IPS-NIHi11 (cell line): ENCODE data around the gene ABHD4.
"Not testable (repeated sequence)": the region's sequence is repeated elsewhere in the genome, so short reads cannot be mapped to it uniquely, and the experiment has no call there.

ENCODE experiments used
- DNase-seq: peaks from one replicate; pipeline ENCODE4 v3.0.0; 2012; ENCODE audit warnings: mixed read lengths, low spot score

Gene ABHD4

DNA sequence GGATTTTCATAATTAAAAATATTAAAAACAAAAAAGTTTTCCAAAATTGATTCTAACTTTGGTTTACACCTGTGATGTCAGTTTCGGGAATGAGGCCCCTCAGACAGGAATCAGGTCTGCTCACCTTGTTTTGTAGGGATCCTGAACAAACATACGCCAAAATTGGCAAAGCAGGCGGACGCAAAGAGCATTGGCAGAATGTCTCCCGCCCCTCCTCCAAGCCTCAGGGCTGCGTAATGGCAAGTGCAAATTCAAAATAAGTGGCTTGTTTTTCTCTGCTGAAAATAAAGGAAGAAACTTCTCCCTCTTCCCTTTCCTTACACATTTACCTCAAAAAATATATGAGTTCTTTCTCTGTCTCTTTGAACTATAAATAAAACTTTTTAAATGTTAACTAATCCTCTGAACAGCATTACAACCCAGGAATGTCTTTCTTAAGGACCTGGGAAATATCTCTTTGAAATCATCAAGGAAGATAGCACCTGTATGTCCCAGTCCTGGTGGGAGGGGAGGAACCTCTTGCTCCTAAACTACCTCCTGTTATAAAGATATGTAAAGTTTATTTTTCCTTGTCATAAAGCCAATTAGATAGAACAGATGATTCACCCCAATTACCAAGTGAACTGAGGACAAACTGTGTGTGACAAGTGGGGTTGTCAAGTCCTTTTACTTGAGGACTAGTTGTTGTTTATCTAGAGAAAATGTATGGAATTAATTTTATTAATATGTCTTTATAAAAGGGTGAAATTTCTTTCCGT lies 29.6 kb downstream of the ABHD4 start:
- DNase-seq: no peak

DNA sequence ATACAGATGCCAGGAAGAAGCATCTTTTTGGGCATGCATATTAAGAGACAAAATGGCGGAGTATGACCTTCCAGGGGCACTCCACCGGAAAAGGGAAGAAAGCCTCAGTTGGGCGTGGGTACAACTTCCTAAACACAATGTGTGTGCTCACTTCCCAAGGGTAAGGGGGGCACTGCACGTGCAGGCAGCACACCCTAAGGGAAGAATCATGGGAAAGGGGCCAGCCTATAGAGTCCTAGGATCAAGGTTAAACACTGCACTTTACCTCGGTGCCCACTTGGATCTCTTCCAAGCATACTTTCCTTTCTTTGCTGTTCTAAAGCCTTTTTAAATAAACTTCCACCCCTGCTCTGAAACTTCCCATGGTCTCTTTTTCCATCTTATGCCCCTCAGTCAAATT lies 31.3 kb downstream of the ABHD4 start:
- DNase-seq: no peak

DNA sequence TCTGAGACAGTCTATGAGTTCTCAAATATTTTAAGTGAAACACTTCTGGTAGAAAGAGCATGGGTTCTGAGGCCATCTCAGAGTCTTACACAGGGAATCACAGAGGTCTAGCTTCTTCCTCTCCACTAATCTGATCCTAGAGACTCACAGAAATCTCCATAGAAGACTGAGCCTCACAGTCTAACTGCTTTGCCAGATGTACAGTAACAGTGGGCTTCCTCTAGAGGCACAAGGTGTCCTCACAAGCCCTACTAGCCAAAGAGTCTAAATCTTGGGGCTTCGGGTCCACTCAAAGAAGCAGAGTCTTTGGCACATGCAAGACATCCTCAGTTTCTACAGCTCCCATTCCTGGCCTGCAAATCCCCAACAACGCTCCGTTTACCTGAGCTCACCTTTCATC lies 32.0 kb downstream of the ABHD4 start:
- DNase-seq: no peak

DNA sequence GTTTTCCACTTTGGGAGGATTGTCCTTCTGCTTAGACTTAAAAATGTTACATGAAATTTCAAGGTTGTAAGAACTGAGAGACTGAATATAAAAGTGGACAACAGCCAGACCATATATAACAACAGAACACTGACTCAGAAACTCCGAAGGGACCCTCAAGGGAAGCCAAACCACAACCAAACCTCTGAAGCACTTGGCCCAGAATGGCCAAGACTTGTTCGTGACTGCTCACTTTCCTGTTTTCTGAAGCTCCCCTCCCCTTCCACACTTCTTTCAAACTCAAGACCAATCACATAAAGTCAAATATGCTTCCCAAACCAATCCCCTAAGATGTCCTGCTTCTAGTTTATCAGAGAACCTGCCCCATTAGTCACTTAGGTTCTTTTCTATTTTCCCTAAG lies 32.4 kb downstream of the ABHD4 start:
- DNase-seq: no peak

DNA sequence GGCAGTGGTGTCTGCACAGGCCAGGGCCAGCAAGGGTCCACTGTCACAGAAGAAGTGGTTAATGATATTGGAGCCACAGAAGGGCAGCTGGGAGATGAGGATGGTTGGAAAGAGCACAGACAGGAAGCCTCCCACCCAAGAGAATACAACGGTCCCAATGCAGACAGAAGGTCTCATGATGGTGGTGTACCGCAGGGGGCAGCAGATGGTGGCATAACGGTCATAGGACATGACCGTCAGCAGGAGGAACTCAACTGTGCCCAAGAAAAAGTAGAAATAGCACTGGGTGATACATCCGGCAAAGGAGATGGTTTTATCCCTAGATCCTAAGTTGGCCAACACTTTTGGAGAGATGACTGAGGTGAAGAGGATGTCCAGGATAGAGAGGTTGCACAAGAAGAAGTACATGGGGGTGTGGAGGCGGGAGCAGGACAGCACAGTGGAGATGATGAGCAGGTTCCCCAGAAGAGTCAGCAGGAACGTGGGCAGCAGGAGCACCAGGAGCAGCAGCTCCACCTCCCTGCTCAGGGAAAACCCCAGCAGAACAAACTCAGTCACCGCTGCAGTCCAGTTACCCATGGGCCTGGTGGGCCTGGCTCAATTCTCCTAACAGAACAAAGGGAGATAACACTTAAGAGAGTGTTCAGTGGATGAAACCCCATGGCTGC lies 36.3 kb downstream of the ABHD4 start:
- no peak for DNase-seq

DNA sequence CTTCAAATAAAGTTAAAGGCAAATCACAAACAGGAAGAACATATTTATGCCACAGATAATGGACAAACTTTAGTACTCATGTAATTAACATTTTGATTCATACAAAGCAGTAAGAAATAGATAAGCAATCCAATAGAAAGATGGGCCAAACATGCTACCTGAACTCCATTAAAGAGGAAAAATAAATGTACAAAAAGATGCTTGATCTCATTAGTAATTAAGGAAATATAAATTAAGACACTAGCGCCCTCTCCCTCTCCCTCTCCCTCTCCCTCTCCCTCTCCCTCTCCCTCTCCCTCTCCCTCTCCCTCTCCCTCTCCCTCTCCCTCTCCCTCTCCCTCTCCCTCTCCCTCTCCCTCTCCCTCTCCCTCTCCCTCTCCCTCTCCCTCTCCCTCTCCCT lies 37.9 kb downstream of the ABHD4 start:
- not testable (repeated sequence) for DNase-seq

DNA sequence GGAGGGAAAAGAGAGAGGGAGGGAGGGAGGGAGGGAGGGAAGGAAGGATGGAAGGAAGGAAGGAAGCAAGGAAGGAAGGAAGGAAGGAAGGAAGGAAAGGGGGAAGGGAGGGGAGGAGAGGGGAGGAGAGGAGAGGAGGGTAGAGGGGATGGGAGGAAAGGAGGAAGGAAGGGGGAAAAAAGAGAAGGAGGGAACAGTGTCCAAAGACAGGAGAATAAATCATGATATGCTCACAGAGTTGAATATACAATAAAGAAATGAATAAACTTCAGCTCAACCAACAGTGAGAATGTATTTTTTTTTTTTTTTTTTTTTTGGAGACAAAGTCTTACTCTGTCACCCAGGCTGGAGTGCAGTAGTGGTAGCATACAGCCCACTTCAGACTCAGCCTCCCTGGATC lies 42.1 kb downstream of the ABHD4 start:
- DNase-seq: no peak

DNA sequence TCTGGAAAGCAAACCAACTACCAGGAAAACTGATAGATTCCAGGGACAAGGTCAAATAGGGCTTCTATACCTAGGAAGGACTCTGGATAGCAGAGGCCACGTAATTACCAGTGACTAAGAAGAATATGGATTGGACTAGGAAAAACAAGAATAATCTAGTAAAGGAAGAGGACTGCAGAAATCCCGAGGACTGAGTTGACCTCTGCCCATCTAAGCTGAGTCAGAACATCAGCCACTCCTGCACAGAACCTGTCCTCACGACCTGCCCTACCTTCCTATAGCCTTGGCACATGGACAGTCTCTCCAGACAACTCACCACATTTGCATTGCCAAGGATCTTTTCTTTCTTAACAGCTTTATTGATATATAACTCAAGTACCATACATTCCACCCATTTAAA lies 43.7 kb downstream of the ABHD4 start:
- no peak for DNase-seq

DNA sequence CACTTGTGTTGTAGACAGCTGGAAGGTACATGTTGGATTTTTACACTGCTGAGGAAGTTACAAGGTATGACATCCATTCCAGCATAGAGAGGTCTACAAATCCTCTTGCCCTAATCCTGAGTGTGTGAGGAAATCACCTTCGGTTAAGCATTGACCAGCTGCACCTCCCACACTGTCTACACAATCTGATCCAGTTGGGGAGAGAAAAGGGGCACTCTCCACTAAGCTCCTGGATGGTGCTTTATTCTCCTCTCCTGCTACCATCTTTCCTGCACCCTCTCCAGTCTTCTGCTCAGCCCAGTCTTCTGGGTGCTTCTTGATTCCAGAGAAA lies 46.2 kb downstream of the ABHD4 start, which contains the start of gene OR6J1:
Gene OR6J1, minus strand, starts transcription at position 48 of the 331 bp plus-strand sequence. CDS start 9,541 bp downstream, outside the sequence.
- no peak for DNase-seq

DNA sequence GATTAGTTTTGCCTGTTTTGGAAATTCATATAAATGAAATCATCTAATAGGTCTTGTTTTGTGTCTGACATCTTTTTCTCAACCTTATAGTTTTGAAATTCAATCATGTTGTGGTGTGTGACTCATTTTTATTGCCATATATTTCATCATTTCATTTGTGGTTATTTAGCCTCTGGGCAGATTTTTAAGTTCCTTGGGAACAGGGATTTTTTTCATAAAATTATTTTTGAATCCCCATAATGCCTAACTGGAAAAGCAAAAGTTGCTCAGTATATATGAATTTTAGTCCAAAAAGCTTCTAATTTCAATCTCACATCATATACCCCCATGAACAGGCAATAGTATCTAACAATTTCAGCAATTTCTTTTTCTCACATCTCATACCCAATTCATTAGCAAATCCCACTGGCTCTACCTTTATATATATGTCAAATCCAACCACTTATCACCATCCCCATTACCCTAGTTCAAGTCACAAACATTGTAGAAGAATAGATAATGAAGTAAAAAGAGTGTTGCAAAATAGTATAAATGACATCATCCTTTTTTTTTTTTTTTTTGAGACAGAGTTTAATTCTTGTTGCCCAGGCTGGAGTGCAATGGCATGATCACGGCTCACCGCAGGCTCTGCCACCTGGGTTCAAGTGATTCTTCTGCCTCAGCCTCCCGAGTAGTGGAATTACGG lies 48.6 kb downstream of the ABHD4 start:
- DNase-seq: no peak

DNA sequence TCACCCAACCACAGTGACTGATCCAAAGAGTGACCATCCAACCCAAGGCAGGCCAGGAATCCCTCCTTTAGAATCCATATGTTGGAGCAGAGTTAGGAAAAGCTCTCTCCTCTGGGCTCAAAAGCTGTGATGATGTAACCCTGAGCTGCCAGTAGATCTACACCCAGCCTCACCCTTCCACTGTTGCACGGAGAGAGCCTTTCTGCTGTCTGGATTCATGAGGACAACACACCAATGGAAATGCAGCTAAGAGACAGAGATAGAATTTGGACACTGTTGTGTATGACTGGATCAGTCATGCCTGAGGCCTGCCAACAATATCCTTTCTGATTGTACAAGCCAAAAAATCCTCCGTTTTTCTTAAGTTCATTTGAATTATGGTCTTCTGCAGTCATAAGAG lies 50.4 kb downstream of the ABHD4 start:
- no peak for DNase-seq

DNA sequence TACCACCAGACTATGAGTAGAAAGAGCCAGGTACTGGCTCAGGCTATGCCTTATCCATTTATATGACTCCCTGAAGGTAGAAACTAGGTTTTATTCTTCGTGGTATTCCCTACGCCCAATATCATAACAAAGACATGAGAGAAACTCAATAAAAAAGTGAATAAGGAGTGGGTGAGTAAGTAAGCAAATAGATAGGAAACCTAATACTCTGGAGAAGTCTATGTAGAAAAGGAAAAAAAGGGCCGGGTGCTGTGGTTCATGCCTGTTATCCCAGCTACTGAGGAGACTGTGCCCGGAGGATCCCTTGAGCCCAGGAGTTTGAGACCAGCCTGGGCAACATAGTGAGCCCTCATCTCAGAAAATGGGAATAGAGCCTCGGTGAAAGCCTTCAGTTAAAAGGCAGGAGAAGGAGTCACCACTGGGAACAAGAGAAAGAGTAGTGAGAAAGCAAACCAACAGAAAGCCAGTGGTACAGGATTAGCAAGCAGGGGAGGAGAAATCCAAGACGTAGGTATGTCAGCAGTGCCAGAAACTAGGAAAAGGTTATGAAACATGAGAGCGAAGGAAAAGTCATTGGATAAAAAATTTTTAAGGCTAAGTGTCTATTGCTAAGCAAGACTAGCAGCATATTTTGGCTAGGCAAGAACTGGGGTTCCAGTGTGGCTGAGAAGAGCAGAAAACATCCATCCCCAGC lies 52.1 kb downstream of the ABHD4 start:
- DNase-seq: no peak

DNA sequence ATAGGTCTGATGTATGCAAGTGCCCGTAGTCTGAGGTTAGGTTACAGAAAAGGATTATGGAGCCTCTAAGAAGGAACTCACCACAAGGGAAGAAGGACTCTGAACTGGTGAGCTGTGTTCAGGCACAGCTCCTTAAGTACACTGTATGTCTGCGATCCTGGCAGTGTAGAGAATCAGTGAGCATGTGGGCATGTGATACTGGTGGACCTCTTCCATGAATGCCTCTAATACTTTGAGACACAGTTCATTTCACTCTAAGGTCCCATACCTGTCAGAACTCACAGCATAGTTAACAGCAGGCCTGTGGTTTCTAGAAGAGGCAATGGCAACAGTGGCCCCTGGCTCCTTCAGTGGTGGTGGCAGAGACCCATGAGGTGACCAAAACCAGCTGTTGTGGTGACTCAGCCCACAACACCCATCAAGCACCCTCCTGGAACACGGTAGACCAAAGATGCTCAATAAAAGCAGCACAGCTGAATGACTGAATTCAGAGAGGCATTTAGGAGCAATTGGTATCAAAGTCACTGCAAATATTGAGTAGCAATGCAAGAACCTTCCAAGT lies 52.9 kb downstream of the ABHD4 start:
- no peak for DNase-seq

DNA sequence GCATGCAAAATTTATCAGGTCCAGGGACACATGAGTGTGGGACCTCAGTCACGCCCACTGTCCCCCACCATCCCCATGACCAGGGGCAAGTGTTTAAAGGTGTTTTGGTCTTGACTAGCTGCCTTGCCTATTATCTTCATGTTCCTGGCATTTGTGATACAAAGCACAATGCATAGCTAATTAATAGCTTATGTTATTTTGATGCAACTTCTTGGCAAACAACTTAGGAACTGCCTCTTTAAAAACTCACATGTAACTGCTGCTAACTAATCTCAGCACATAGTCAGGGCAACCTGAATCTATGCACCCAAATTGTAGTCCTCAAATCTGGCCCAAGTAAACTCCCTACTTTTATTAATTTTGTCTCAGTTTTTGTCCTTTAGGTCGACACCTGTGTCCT lies 53.5 kb downstream of the ABHD4 start:
- no peak for DNase-seq

DNA sequence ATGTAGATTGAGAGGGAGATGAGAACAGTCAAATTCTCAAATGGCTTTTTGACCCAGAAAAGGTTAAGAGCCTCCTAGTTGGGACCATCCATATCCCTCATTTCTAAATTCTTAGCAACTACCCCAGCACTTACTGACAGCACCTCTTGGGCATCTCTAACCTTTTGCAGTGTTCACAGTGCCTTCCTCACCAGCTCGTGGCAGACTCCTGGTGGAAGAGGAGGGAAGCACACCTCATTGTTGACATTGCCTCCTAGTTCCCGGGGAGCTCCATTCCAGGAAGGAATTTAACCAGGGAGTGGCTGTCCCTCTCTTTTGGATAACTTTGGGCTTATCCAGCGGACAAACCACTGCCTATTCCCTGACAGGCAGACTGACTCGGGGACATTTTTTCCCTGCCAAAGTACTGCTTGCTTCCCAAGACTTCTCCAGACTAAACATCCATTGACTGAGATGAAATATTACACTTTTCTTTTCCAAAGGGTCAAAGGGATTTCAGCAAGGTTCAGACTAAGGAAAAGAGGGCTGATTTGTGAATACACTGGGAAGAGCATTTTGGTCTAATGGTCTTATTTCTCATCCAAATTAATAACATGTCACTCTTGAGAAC lies 55.0 kb downstream of the ABHD4 start:
- peak; percentile 83 for DNase-seq

DNA sequence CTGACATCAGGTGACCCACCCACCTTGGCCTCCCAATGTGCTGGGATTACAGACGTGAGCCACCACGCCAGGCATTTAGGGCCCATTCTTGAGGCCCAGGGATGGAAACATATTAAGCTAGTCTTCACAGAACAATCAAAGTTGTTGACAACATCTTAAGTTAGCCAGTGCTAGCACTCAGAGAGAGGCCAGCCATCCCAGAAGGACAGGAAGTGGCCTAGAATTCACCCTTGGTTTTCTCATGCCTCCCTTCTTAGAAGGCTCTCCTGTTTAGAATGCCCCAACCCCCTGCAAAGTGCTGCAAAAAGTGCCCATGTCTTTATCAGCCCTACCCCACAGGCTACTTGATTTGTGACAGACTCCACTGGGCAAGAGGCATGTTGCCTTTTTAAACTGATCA lies 58.1 kb downstream of the ABHD4 start:
- no peak for DNase-seq

DNA sequence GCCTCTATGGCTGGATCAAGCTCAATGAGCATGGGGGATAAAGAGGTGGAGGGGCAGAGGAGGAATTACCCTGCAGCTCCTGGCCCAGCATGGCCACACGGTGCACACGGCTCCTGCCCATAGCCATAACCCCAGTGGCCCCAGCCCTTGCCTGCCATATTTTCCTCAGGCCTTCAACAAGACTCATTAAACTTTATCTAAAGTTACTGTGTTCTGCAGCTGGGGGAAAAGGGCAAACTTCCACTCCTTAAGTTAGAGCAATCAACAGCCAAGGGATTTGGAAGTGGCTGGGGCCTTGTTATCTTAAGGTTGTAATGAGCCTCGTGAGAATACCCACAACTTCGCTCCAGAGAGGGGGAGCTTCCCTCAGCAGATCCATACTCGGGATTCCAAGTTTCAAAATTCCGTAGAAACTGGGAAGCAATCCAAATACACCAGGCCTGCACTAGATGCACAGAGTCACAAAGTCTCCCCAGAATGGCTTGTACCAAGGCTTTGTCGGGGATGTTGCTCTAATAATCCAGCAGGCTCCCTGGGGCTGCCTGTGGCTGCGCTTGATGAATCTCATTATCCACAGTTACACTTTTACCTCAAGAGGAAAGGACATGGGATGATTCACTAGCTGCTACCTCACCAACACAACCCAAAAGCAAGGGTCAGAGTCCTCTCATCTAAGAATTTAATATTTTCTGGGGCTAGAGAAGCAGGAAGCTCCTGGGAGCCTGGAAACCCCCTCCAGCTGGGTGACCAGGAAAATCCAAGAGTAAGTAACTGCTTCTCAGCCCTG lies 59.0 kb downstream of the ABHD4 start:
- DNase-seq: no peak

DNA sequence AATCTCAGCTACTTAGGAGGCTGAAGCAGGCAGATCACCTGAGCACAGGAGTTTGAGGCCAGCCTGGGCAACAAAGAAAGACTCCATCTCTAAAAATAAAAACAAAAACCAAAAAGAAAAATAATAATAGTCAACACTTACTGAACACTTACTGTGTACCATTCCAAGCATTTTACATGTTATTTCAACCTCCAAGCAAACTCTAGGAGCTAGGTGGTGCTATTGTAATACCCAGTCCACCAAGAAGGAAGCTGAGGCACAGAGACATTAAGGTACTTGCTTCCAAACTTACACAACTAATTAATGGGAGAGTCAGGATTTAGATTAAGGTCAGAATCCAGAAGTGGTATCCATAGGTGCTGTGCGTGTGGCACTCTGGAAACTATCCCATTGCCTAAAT lies 59.8 kb downstream of the ABHD4 start:
- no peak for DNase-seq

DNA sequence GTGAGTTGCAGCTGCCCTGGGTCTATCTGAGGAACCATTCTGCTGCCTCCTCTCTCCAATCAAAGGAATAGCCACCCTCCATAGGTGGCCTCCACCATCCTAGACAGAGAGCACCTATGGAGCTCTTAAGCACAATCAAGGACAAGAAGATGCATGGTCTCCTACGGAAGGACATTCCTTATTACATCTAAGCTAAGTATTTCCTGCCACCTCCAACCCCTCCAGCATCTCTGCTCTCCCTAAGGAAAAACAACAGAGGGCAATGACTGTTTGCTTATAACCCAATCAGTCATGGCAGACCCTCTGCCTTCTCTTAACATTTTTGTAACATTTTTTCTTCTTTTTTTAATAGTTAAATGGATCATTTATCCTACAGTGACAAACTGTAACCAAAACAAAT lies 60.8 kb downstream of the ABHD4 start:
- no peak for DNase-seq

DNA sequence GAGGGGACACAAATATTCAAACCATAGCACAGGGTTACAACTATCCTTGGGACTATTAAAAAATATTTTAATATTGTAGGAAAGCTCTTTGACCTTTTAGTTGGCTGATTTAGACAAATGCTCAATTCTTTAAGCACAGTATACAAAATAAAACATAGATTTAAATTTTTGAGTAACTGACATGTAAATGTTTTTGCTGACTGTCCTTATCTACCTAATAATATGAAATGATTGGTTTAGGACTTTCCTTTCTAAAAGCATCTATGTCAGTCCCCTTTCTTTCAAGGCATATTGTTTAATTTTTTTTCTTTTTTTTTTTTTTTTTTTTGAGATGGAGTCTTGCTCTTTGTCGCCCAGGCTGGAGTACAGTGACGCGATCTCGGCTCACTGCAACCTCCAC lies 62.6 kb downstream of the ABHD4 start:
- DNase-seq: no peak
